ENCODE results near the gene MICU1. TPM values are rescaled to one million over a fixed set of nuclear protein-coding genes. Genes with fewer than 3 reads are reported as not detected.

The MICU1 gene
- polyA plus RNA-seq, 1 experiment = 40.4 TPM

GRCh38 chr10:72645263-72645858 is 19.5 kb upstream of the MICU1 start:
- Histone ChIP-seq H3K4me3 (ENCODE audit: low read depth, low read length) (no peak overlapping the region), H3K36me3 (ENCODE audit: control insufficient read depth, insufficient read depth, low read length) (no peaks in the 10 kb centered on the region), H3K27me3 (ENCODE audit: control insufficient read depth, insufficient read depth, low read length) (no peaks in the 10 kb centered on the region)
- POLR2A ChIA-PET = no interaction called here
- no peak for TF ChIP-seq CTCF (IDR thresholded peaks at IDR 0.05; ENCODE audit: insufficient read depth, low read depth, low read length)
- CTCF ChIA-PET = interaction anchor here (0.5 to 1.0 kb wide), 2 partner anchors 16 to 189 kb away, joined by 3 to 4 read pairs; no protein-coding TSS in a partner anchor
- DNase-seq (ENCODE audit: low read depth) = no peak

- no peak for TF ChIP-seq CTCF (IDR thresholded peaks at IDR 0.05; ENCODE audit: insufficient read depth, low read depth, low read length)
- ChIA-PET POLR2A (no interaction called here), CTCF (no interaction called here)
- DNase-seq (ENCODE audit: low read depth) = no peak
- no peaks in the 10 kb centered on the region for H3K27me3 ChIP-seq (ENCODE audit: control insufficient read depth, insufficient read depth, low read length)
- H3K36me3 ChIP-seq (ENCODE audit: control insufficient read depth, insufficient read depth, low read length) = no peaks in the 10 kb centered on the region
- H3K4me3 ChIP-seq (ENCODE audit: low read depth, low read length) = no peak overlapping the region
Measured at GRCh38 chr10:72642318-72642717, 16.4 kb upstream of the MICU1 start.

- Histone ChIP-seq H3K27me3 (ENCODE audit: control insufficient read depth, insufficient read depth, low read length) (no peaks in the 10 kb centered on the region), H3K4me3 (ENCODE audit: low read depth, low read length) (no peak overlapping the region), H3K36me3 (ENCODE audit: control insufficient read depth, insufficient read depth, low read length) (no peaks in the 10 kb centered on the region)
- no peak for TF ChIP-seq CTCF (IDR thresholded peaks at IDR 0.05; ENCODE audit: insufficient read depth, low read depth, low read length)
- CTCF ChIA-PET = no interaction called here
- DNase-seq (ENCODE audit: low read depth) = no peak
- POLR2A ChIA-PET = no interaction called here
Measured at GRCh38 chr10:72639441-72639873, 13.6 kb upstream of the MICU1 start.

GRCh38 chr10:72638586-72639440 is 12.9 kb upstream of the MICU1 start:
- no peaks in the 10 kb centered on the region for H3K27me3 ChIP-seq (ENCODE audit: control insufficient read depth, insufficient read depth, low read length)
- H3K36me3 ChIP-seq (ENCODE audit: control insufficient read depth, insufficient read depth, low read length) = no peaks in the 10 kb centered on the region
- no peak for DNase-seq (ENCODE audit: low read depth)
- no peak for TF ChIP-seq CTCF (IDR thresholded peaks at IDR 0.05; ENCODE audit: insufficient read depth, low read depth, low read length)
- ChIA-PET CTCF (no interaction called here), POLR2A (no interaction called here)
- H3K4me3 ChIP-seq (ENCODE audit: low read depth, low read length) = no peak overlapping the region

- no peak for TF ChIP-seq CTCF (IDR thresholded peaks at IDR 0.05; ENCODE audit: insufficient read depth, low read depth, low read length)
- POLR2A ChIA-PET = no interaction called here
- Histone ChIP-seq H3K4me3 (ENCODE audit: low read depth, low read length) (no peak overlapping the region), H3K36me3 (ENCODE audit: control insufficient read depth, insufficient read depth, low read length) (no peaks in the 10 kb centered on the region), H3K27me3 (ENCODE audit: control insufficient read depth, insufficient read depth, low read length) (no peaks in the 10 kb centered on the region)
- CTCF ChIA-PET = interaction anchor here (1.5 kb wide), 1 partner anchor 11 kb away, joined by 5 read pairs; no protein-coding TSS in a partner anchor
- peak; percentile 8 for DNase-seq (ENCODE audit: low read depth)
Measured at GRCh38 chr10:72637398-72637857, 11.5 kb upstream of the MICU1 start.
